Measurements from ENCODE around the gene RNASEH2C.
"Not testable (repeated sequence)": the region's sequence is repeated elsewhere in the genome, so short reads cannot be mapped to it uniquely, and the experiment has no call there.

The RNASEH2C gene

GRCh38 chr11:65716774-65717405 is 3.7 kb downstream of the RNASEH2C start:
- no peak for DNase-seq (ENCODE audit: low read depth in 2 of 2)

GRCh38 chr11:65716302-65716701 is 4.3 kb downstream of the RNASEH2C start:
- DNase-seq (ENCODE audit: low read depth in 2 of 2): no peak

DNA sequence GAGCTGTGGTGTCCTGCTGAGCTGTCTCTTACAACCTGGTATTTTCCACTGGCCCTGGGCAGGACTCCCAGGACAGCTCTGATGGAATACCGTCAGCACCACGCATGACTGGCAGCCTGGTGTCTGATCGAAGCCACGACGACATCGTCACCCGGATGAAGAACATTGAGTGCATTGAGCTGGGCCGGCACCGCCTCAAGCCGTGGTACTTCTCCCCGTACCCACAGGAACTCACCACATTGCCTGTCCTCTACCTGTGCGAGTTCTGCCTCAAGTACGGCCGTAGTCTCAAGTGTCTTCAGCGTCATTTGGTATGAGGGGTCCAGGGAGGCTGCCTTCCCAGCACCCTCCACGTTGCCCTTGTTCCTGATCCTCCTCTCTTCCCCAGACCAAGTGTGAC is 6.2 kb downstream of the RNASEH2C start:
- DNase-seq (ENCODE audit: low read depth in 2 of 2): no peak

DNA sequence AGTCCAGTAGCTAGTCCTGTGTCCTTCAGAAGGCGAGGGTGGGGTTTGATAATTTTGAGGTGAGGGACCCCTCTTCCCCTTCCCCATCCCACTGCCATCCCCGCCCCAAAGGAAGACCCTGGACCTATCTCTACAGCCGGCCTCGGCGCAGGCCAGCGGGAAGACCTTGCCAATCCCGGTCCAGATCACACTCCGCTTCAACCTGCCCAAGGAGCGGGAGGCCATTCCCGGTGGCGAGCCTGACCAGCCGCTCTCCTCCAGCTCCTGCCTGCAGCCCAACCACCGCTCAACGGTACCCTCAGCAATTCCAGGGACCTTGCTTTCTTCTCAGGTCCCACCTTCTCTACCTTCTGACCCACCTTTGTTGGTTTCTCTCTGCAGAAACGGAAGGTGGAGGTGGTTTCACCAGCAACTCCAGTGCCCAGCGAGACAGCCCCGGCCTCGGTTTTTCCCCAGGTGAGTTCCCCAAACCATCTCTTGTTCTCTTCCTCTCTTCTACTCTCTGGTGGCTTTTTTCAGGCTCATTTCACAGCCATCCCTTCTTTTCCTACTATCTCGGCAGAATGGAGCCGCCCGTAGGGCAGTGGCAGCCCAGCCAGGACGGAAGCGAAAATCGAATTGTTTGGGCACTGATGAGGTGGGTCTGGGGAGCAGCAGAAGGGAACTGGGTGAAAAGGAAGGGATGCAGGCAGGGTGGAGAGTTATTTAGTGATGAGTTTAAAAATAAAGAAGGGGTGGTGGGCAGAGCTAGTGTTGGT is 7.2 kb downstream of the RNASEH2C start:
- no peak for DNase-seq (ENCODE audit: low read depth in 2 of 2)

GRCh38 chr11:65712633-65713076 is 7.9 kb downstream of the RNASEH2C start:
- DNase-seq (ENCODE audit: low read depth in 2 of 2): no peak

- peak; percentile 96 to 98 for DNase-seq (ENCODE audit: low read depth in 2 of 2)
These were observed 8.6 kb downstream of the RNASEH2C start, which contains the start of gene KAT5 for GRCh38 chr11:65711785-65712632. TSS of gene KAT5 (plus strand) at chr11:65712252. CDS start at chr11:65712268, 16 bp downstream.

DNA sequence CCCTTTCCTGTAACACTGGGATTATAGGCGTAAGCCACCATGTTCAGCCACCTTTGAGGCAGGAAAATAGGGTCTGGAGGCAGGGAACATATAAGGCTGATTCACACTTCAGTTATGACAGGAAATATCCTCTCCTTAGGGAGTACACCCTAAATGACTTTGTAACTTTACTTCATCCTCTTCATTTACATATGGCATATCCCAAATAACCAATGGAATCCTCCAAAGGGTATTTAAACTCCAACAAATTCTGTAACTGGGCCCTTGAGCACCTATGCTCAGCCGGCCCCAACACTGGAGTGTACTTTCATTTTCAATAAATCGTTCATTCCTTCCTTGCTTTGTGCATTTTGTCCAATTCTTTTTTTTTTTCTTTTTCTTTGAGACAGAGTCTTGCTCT is 10.2 kb downstream of the RNASEH2C start:
- no peak for DNase-seq (ENCODE audit: low read depth in 2 of 2)

GRCh38 chr11:65709661-65710060 is 10.9 kb downstream of the RNASEH2C start:
- DNase-seq (ENCODE audit: low read depth in 2 of 2): no peak

DNA sequence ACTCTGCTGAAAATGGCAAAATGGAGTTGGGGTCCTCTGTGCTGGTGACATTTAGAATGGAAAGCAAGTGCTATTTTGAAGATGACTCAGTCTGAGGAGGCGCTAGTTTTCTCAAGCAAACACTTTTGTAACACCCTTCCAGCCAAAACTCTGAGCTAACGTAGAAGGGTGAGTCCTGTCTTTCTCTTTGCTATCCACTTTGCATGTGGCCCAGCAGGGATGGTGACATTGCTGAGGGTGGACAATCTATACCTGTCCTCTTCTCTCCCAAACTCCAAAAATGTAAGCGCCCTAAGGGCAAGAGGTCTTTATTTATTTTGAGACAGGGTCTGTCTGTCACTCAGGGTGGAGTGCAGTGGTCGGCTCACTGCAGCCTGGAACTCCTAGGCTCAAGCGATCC is 12.1 kb downstream of the RNASEH2C start:
- no peak for DNase-seq (ENCODE audit: low read depth in 2 of 2)

DNA sequence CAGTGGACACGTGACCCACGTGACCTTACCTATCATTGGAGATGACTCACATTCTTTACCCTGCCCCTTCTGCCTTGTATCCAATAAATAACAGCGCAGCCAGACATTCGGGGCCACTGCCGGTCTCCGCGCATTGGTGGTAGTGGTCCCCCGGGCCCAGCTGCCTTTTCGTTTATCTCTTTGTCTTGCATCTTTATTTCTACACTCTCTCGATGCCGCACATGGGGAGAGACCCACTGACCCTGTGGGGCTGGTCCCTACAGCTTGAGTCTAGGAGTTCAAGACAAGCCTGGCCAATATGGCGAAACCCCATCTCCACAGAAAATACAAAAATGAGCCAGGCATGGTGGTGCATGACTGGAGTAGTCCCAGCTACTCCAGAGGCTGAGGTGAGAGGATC is 13.6 kb downstream of the RNASEH2C start:
- DNase-seq (ENCODE audit: low read depth in 2 of 2): not testable (repeated sequence)

DNA sequence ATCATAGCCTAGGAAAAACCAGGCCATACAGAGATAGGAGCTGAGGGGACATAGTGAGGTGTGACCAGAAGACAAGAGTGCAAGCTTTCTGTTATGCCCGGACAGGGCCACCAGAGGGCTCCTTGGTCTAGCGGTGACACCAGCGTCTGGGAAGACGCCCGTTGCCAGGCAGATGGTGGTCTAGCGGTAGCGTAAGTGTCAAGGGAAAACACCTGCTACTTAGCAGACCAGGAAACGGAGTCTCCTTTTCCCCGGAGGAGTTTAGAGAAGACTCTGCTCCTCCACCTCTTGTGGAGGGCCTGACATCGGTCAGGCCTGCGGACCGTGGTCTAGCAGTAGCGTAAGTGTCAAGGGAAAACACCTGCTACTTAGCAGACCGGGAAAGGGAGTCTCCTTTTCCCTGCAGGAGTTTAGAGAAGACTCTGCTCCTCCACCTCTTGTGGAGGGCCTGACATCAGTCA is 14.3 kb downstream of the RNASEH2C start:
- peak; percentile 64 to 71 for DNase-seq (ENCODE audit: low read depth in 2 of 2)

GRCh38 chr11:65703846-65704245 is 16.8 kb downstream of the RNASEH2C start:
- DNase-seq (ENCODE audit: low read depth in 2 of 2): no peak

DNA sequence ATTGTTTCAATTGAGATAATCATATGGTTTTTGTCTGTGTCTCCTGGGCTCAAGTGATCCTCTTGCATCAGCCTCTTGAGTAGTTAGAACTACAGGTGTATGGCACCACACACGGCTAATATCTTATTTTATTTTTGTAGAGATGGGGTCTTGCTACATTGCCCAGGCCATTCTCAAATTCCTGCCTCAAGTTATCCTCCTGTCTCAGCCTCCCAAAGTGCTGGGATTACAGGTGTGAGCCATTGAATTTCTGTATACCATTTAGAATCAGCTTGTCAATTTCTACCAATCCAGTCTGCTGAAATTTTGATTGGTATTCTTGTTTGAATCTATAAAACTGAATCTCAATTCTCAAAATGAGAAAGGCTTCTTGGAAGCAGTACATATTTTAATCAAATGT is 18.9 kb downstream of the RNASEH2C start:
- no peak for DNase-seq (ENCODE audit: low read depth in 2 of 2)

GRCh38 chr11:65700399-65700798 is 20.2 kb downstream of the RNASEH2C start:
- no peak for DNase-seq (ENCODE audit: low read depth in 2 of 2)

DNA sequence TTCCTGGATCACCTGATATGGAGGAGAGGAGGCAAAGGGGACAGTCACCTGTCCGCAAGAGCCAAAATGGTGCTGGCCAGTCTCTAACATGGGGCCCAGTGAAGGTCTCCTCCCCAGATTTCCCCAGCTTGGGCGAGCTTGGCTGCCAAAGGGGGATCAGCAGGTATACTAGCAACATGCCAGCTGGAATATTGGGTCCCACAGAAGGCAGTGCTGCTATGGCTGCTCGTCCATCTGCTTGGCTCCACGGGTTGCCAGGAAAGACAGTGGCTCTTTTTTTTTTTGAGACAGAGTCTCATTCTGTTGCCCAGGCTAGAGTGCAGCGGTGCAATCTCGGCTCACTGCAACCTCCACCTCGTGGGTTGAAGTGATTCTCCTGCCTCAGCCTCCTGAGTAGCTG is 21.3 kb downstream of the RNASEH2C start:
- no peak for DNase-seq (ENCODE audit: low read depth in 2 of 2)

DNA sequence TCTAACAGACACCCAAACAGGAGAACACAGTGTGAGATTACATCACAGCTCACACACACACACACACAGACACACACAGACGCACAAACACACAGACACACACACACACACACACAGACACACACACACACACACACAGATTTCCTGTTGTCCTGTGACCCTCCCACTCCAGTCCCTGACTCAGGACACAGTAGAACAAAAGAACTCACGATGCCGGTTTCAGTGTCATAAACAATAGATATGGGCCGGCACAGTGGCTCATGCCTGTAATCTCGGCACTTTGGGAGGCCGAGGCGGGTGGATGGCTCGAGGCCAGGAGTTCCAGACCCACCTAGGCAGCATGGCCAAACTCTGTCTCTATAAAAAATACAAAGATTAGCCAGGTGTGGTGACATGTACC is 22.4 kb downstream of the RNASEH2C start:
- DNase-seq (ENCODE audit: low read depth in 2 of 2): no peak

DNA sequence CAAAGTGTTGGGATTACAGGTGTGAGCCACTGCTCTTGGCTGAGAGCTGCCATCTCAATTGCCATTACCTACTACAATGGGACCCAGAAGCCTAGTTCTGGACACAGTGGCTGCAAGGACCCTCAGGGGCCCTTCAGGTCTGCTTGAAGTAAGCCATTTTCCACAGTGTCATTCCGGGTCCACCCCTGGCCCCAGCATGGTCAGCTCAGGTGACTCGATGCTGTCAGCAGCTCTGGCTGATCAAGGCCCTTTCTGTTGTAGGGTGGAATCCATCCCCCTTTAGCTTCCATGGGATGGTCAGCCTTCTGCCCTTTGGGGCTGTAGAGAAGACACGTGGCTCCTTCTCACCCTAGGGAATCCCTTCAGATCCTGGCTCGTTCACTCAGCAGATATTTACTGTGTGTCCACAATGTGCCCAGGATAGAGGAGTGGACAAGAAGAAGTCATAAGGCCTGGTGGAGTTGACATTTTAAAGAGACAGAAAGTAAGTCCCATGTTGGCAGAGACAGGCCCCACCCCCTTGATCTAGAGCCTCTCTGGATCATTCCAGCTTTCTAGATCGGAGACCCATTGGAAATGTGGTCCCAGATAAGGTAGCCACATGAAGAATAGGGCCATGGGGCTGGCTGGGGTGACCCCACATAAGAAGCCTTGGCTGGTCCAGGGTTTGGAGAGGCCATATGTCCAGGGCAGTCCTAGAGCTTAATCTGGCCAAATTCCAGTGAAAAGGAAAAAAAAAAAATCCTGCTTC is 23.6 kb downstream of the RNASEH2C start:
- DNase-seq (ENCODE audit: low read depth in 2 of 2): no peak

- no peak for DNase-seq (ENCODE audit: low read depth in 2 of 2)
These were observed 24.9 kb downstream of the RNASEH2C start for GRCh38 chr11:65695459-65696241.

- no peak for DNase-seq (ENCODE audit: low read depth in 2 of 2)
These were observed 28.2 kb downstream of the RNASEH2C start for GRCh38 chr11:65692367-65692766.

GRCh38 chr11:65691847-65692246 is 28.8 kb downstream of the RNASEH2C start:
- not testable (repeated sequence) for DNase-seq (ENCODE audit: low read depth in 2 of 2)

- no peak for DNase-seq (ENCODE audit: low read depth in 2 of 2)
These were observed 34.6 kb downstream of the RNASEH2C start for GRCh38 chr11:65685981-65686380.

Measured in stimulated activated CD8-positive, alpha-beta memory T cell treated with anti-CD3 and anti-CD28 coated beads, Interleukin-2, amount 100 ng/mL, for 48 hours (primary cell).